Glutamatergic neuron (in vitro differentiated cells): ENCODE results near the gene LIPT2. TPM values are rescaled to one million over a fixed set of nuclear protein-coding genes. Genes with fewer than 3 reads are reported as not detected.

Experiments used
- DNase-seq: peaks from one replicate; pipeline ENCODE4 v3.0.0; 2022
- H3K27ac Mint-ChIP-seq: one replicate; pipeline ENCODE4 v1.8.0; 2020; ENCODE audit warnings: mild to moderate bottlenecking, mixed read lengths, inconsistent platforms; ENCODE audit not compliant: unreplicated experiment
- H3K27me3 Mint-ChIP-seq: one replicate; pipeline ENCODE4 v1.8.0; 2020; ENCODE audit warnings: mild to moderate bottlenecking, moderate library complexity, mixed read lengths, inconsistent platforms; ENCODE audit not compliant: unreplicated experiment
- H3K36me3 Mint-ChIP-seq: one replicate; pipeline ENCODE4 v1.8.0; 2020; ENCODE audit warnings: mild to moderate bottlenecking, mixed read lengths, inconsistent platforms; ENCODE audit not compliant: unreplicated experiment
- H3K4me1 Mint-ChIP-seq: one replicate; pipeline ENCODE4 v1.8.0; 2020; ENCODE audit warnings: mild to moderate bottlenecking, low read depth, mixed read lengths, inconsistent platforms; ENCODE audit not compliant: unreplicated experiment
- H3K4me3 Mint-ChIP-seq: one replicate; pipeline ENCODE4 v1.8.0; 2020; ENCODE audit warnings: mild to moderate bottlenecking, mixed read lengths, inconsistent platforms; ENCODE audit not compliant: unreplicated experiment
- H3K9me3 Mint-ChIP-seq: one replicate; pipeline ENCODE4 v1.8.0; 2020; ENCODE audit warnings: mild to moderate bottlenecking, moderate library complexity, mixed read lengths, inconsistent platforms; ENCODE audit not compliant: unreplicated experiment
- CTCF ChIP-seq: fragments of 200-600 bp; sonication (generic); IDR thresholded peaks from one replicate; pipeline ENCODE4 v1.5.0; 2021; ENCODE audit not compliant: partially characterized antibody, unreplicated experiment
- total RNA-seq: library from RNA; stranded (reverse); fragmentation: NEBNext Ultra II Directional; extraction: Animal tissue kit (Norgen Biotek cat#: 25700); gene quantifications from one replicate; pipeline ENCODE4 v1.2.1, GENCODE V29; 2021; ENCODE audit not compliant: unreplicated experiment

Gene LIPT2
- total RNA-seq, 1 donor from 2014 or later, result 2.5 TPM

GRCh38 chr11:74444173-74444826 lies 49.2 kb downstream of the LIPT2 start:
- TF ChIP-seq CTCF, result no peak
- H3K4me3 Mint-ChIP-seq, result no peak overlapping the region
- no peaks in the 10 kb centered on the region for H3K36me3 Mint-ChIP-seq
- H3K9me3 Mint-ChIP-seq, result no peaks in the 10 kb centered on the region
- DNase-seq, result no peak
- H3K27me3 Mint-ChIP-seq, result no peaks in the 10 kb centered on the region
- H3K27ac Mint-ChIP-seq, result no peak overlapping the region
- peaks cover 17% of the 10 kb centered on the region for H3K4me1 Mint-ChIP-seq

DNA sequence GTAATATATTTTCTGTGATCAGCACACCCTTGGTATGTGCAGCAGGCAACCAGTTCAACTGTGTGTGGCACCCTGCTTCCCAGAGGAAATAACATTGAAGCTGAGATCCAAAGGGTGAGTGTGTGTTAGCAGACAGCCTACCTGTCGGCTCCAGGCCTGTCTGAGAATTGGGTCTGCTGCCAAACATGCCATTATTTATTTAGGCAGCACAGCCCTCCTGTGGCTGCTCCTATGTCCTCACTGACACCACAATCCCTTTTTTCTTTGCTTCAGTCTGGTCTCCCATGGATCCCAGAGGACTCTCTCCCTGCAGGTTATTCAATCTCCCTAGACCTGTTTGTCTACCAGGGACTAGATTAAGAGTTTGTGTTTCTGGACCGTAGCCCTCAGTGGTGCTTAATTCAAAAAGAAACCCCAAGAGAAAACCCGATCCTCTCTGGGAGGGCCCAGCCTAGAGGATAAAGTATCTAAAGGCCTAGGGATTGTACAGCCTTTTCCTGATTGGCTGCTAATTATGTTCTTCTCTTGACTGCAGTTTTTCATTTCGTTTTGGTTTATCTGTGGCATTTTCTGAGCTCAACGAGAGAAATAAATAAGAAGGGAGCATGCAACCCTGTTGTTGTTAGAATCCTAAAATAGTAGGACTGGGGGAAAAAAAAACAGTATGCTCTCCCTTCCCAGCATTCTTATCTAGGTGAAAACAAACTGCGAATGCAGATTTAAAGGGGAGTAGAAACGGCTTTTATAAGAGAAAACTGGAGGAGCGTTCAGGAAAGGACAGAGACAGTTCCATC lies 50.3 kb downstream of the LIPT2 start:
- Mint-ChIP-seq H3K36me3 (no peaks in the 10 kb centered on the region), H3K27me3 (no peaks in the 10 kb centered on the region), H3K4me1 (peaks cover 14% of the 10 kb centered on the region), H3K27ac (peak overlapping the region; percentile 29), H3K9me3 (no peaks in the 10 kb centered on the region), H3K4me3 (peak overlapping the region; percentile 19)
- no peak for DNase-seq
- no peak for TF ChIP-seq CTCF

DNA sequence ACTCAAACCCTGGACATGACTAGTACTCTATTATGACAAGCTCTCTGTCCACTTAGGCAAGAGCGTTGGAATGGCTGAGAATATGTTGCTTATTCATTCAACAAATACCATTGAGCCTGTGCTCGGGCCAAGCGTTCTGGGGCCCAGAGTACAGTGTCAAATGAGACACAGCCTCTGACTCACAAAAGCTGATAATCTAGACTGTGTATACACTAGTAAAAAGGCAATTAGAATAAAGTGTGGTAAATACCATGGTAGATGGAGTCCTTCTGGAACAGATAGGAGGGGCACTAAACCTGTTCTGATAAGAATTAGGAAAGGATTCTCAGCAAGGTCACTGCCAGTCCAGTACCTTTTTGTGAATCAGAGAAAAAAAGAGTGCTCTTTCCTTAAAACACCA lies 50.9 kb downstream of the LIPT2 start:
- H3K27ac Mint-ChIP-seq, result no peak overlapping the region
- H3K36me3 Mint-ChIP-seq, result no peaks in the 10 kb centered on the region
- no peak overlapping the region for H3K4me3 Mint-ChIP-seq
- no peaks in the 10 kb centered on the region for H3K27me3 Mint-ChIP-seq
- no peak for TF ChIP-seq CTCF
- peaks cover 14% of the 10 kb centered on the region for H3K4me1 Mint-ChIP-seq
- no peaks in the 10 kb centered on the region for H3K9me3 Mint-ChIP-seq
- no peak for DNase-seq

Other genes with a start within 250 kb of the LIPT2 start
- gene P4HA3, start 182.1 kb downstream of the LIPT2 start, total RNA-seq, result not detected
- gene PGM2L1, start 95.3 kb downstream of the LIPT2 start, total RNA-seq, result 97.2 TPM
- not detected for gene KCNE3, start 26.2 kb downstream of the LIPT2 start, total RNA-seq
- 9.0 TPM for gene POLD3, start 98.9 kb upstream of the LIPT2 start, total RNA-seq
- not detected for gene CHRDL2, start 237.7 kb upstream of the LIPT2 start, total RNA-seq